ENCODE measurements around the gene REXO2.

The REXO2 gene

GRCh38 chr11:114440971-114441763 lies 1.9 kb downstream of the REXO2 start:
- no peak for DNase-seq

GRCh38 chr11:114441921-114442320 lies 2.7 kb downstream of the REXO2 start:
- no peak for DNase-seq

GRCh38 chr11:114442536-114442935 lies 3.3 kb downstream of the REXO2 start:
- no peak for DNase-seq

GRCh38 chr11:114447444-114447843 lies 8.2 kb downstream of the REXO2 start:
- no peak for DNase-seq

- DNase-seq, result no peak
Measured at GRCh38 chr11:114447892-114448291, 8.6 kb downstream of the REXO2 start.

- no peak for DNase-seq
Measured at GRCh38 chr11:114448749-114449482, 9.6 kb downstream of the REXO2 start.

- no peak for DNase-seq
Measured at GRCh38 chr11:114449845-114450244, 10.6 kb downstream of the REXO2 start.

- no peak for DNase-seq
Measured at GRCh38 chr11:114452399-114452798, 13.1 kb downstream of the REXO2 start.

GRCh38 chr11:114463999-114464398 lies 24.7 kb downstream of the REXO2 start:
- DNase-seq, result no peak

GRCh38 chr11:114466742-114467141 lies 27.5 kb downstream of the REXO2 start:
- no peak for DNase-seq

GRCh38 chr11:114472661-114473060 lies 33.4 kb downstream of the REXO2 start:
- DNase-seq, result no peak

GRCh38 chr11:114478001-114478410 lies 38.7 kb downstream of the REXO2 start:
- no peak for DNase-seq

- DNase-seq, result no peak
Measured at GRCh38 chr11:114478768-114479167, 39.5 kb downstream of the REXO2 start.

- peak; percentile 5 for DNase-seq
Measured at GRCh38 chr11:114479331-114479730, 40.1 kb downstream of the REXO2 start.

GRCh38 chr11:114482114-114482513 lies 42.8 kb downstream of the REXO2 start:
- DNase-seq, result no peak

- no peak for DNase-seq
Measured at GRCh38 chr11:114483929-114484328, 44.7 kb downstream of the REXO2 start.

- DNase-seq, result no peak
Measured at GRCh38 chr11:114496915-114497314, 57.6 kb downstream of the REXO2 start.

- no peak for DNase-seq
Measured at GRCh38 chr11:114499756-114500155, 60.5 kb downstream of the REXO2 start.
